ENCODE results near the gene IGFBP5. TPM values are rescaled to one million over a fixed set of nuclear protein-coding genes. Genes with fewer than 3 reads are reported as not detected.

IGFBP5 gene
- polyA plus RNA-seq, 3 donors: not detected

DNA sequence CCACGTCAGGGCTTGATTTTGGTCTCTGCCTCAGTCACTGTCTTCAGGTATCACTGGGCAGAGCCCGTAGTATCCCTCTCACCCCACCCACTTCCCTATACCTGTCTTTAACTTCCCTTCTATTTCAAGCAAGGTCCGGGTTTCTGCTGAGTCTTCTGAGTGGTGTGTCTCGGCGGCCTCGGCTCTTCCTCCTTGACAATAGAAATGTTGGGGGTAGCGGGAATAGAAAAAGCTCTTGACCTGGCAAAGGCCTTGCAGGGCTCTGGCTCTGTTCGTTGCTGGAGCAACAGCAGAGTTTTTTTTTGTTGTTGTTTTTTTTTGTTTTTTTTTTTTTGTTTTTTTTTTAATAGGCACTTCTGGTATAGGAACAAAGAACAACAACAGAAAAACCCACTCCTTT, 16.0 kb upstream of the IGFBP5 start:
- H3K4me2 ChIP-seq (replicated peaks; ENCODE audit: extremely low read depth, low read length, poor library complexity, severe bottlenecking): no peak overlapping the region
- no peaks in the 10 kb centered on the region for H4K20me1 ChIP-seq (ENCODE audit: insufficient read depth, low read length)
- intact Hi-C loops (cut with micrococcal nuclease): no loop called here
- 73% methylated on average over 2 of the region's 8 CpGs for WGBS (ENCODE audit: insufficient coverage)
- H3K27me3 Mint-ChIP-seq (ENCODE audit: low read depth in 3 of 3): peaks cover 6 to 22% (median 11%) of the 10 kb centered on the region in 3 donors
- H3K79me2 ChIP-seq (ENCODE audit: insufficient read depth, low read length): no peaks in the 10 kb centered on the region
- no peaks in the 10 kb centered on the region for H3K27me3 ChIP-seq (ENCODE audit: control insufficient read depth in 2 of 2, insufficient read depth in 2 of 2, low read length in 2 of 2)
- TF ChIP-seq, protein P1, sequence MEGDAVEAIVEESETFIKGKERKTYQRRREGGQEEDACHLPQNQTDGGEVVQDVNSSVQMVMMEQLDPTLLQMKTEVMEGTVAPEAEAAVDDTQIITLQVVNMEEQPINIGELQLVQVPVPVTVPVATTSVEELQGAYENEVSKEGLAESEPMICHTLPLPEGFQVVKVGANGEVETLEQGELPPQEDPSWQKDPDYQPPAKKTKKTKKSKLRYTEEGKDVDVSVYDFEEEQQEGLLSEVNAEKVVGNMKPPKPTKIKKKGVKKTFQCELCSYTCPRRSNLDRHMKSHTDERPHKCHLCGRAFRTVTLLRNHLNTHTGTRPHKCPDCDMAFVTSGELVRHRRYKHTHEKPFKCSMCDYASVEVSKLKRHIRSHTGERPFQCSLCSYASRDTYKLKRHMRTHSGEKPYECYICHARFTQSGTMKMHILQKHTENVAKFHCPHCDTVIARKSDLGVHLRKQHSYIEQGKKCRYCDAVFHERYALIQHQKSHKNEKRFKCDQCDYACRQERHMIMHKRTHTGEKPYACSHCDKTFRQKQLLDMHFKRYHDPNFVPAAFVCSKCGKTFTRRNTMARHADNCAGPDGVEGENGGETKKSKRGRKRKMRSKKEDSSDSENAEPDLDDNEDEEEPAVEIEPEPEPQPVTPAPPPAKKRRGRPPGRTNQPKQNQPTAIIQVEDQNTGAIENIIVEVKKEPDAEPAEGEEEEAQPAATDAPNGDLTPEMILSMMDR (IDR thresholded peaks at IDR 0.05): no peak
- no peak overlapping the region for H3K4me3 Mint-ChIP-seq
- H3K36me3 Mint-ChIP-seq: no peaks in the 10 kb centered on the region
- peaks cover 0 to 4% (median 0%) of the 10 kb centered on the region in 7 donors for H3K9me3 Mint-ChIP-seq
- no peak overlapping the region for H3K27ac Mint-ChIP-seq
- no peak overlapping the region for H3K9ac ChIP-seq (ENCODE audit: insufficient read depth, low read length, poor library complexity, severe bottlenecking)
- no peak overlapping the region for H3K4me3 ChIP-seq (replicated peaks in 1 of 3; ENCODE audit: low read depth in 2 of 3, low read length in 3 of 3)
- no peaks in the 10 kb centered on the region for H3K4me1 ChIP-seq (ENCODE audit: control insufficient read depth in 1 of 2, insufficient read depth in 2 of 2, low read length in 2 of 2)
- H3K9me3 ChIP-seq (replicated peaks in 1 of 2; ENCODE audit: control insufficient read depth in 1 of 2, insufficient read depth in 1 of 2, low read length in 2 of 2): peaks cover 0 to 3% of the 10 kb centered on the region in 2 donors
- no peak overlapping the region for H3K27ac ChIP-seq (ENCODE audit: low read depth in 1 of 2, low read length in 2 of 2)
- H2AFZ ChIP-seq (ENCODE audit: insufficient read depth, low read depth, low read length, poor library complexity, severe bottlenecking): no peak overlapping the region
- H3K36me3 ChIP-seq (replicated peaks in 1 of 2; ENCODE audit: control insufficient read depth in 1 of 2, insufficient read depth in 2 of 2, low read length in 2 of 2): no peaks in the 10 kb centered on the region
- no peaks in the 10 kb centered on the region for H3K4me1 Mint-ChIP-seq
- DNase-seq: no peak

DNA sequence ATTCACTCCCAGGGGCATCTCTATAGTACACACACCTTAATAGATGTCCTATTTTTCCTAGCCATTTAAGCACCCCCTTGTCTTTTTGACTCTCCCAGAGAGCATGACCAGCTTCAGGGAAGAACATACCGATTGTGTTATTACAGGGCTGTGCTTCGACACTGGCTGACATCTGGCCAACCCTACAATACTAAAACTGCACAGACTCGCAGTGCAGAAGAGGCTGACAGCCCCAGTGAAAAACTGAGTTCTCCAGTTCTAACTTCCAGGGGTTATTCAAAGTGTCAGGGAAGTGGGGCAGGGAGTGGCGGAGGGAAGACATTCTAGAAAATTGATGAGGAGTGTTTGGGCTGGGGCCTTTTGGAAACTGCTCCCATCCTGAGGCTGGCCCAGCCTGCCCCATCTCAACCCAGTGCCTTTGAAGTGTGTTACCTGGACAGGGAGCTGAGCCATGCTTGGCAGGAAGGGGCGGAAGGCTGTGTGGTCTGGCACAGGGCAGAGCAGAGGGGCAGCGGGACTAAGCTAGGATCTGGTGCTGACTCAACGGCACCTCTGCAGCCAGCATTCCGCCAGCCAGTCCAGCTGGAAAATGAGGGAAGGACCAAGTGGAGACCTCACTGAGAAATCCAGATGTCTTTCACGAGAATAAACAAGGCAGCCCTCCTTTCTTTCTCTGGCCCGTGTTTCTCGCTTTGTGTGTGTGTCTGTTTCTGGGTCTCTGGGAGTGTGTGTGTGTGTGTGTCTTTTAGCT, 15.4 kb upstream of the IGFBP5 start:
- no peaks in the 10 kb centered on the region for H3K79me2 ChIP-seq (ENCODE audit: insufficient read depth, low read length)
- no peaks in the 10 kb centered on the region for H3K4me1 ChIP-seq (ENCODE audit: control insufficient read depth in 1 of 2, insufficient read depth in 2 of 2, low read length in 2 of 2)
- no peak overlapping the region for H2AFZ ChIP-seq (ENCODE audit: insufficient read depth, low read depth, low read length, poor library complexity, severe bottlenecking)
- no peaks in the 10 kb centered on the region for H3K36me3 ChIP-seq (replicated peaks in 1 of 2; ENCODE audit: control insufficient read depth in 1 of 2, insufficient read depth in 2 of 2, low read length in 2 of 2)
- 83% methylated on average over 6 of the region's 11 CpGs for WGBS (ENCODE audit: insufficient coverage)
- H3K27me3 Mint-ChIP-seq (ENCODE audit: low read depth in 3 of 3): peaks cover 4 to 22% (median 11%) of the 10 kb centered on the region in 3 donors
- intact Hi-C loops (cut with micrococcal nuclease): no loop called here
- no peak overlapping the region for H3K4me3 ChIP-seq (replicated peaks in 1 of 3; ENCODE audit: low read depth in 2 of 3, low read length in 3 of 3)
- H3K4me1 Mint-ChIP-seq: no peaks in the 10 kb centered on the region
- H3K4me2 ChIP-seq (replicated peaks; ENCODE audit: extremely low read depth, low read length, poor library complexity, severe bottlenecking): no peak overlapping the region
- H3K27ac ChIP-seq (ENCODE audit: low read depth in 1 of 2, low read length in 2 of 2): no peak overlapping the region
- peaks cover 0 to 3% of the 10 kb centered on the region in 2 donors for H3K9me3 ChIP-seq (replicated peaks in 1 of 2; ENCODE audit: control insufficient read depth in 1 of 2, insufficient read depth in 1 of 2, low read length in 2 of 2)
- TF ChIP-seq, protein P1 (IDR thresholded peaks at IDR 0.05): no peak
- no peak overlapping the region for H3K4me3 Mint-ChIP-seq
- H3K27ac Mint-ChIP-seq: no peak overlapping the region
- H3K36me3 Mint-ChIP-seq: no peaks in the 10 kb centered on the region
- H4K20me1 ChIP-seq (ENCODE audit: insufficient read depth, low read length): no peaks in the 10 kb centered on the region
- no peaks in the 10 kb centered on the region for H3K27me3 ChIP-seq (ENCODE audit: control insufficient read depth in 2 of 2, insufficient read depth in 2 of 2, low read length in 2 of 2)
- H3K9me3 Mint-ChIP-seq: peaks cover 0 to 4% (median 0%) of the 10 kb centered on the region in 7 donors
- H3K9ac ChIP-seq (ENCODE audit: insufficient read depth, low read length, poor library complexity, severe bottlenecking): no peak overlapping the region
- no peak for DNase-seq

Data from CD14-positive monocyte (primary cell).